CD8-positive, alpha-beta memory T cell (primary cell): ENCODE data around the gene ARHGEF18. TPM values are rescaled to one million over a fixed set of nuclear protein-coding genes. Genes with fewer than 3 reads are reported as not detected.

Source experiments
- CTCF ChIA-PET: fragments of 350-600 bp; sonication (Branson Sonifier 250); formaldehyde crosslinking; loops from one replicate; lab custom pipeline; 2021; ENCODE audit warnings: antibody characterized with exemption; lab: Charles Lee
- POLR2A ChIA-PET: fragments of 350-600 bp; sonication (Branson Sonifier 250); formaldehyde crosslinking; loops from one replicate; lab custom pipeline; 2021; ENCODE audit warnings: antibody characterized with exemption; lab: Charles Lee
- DNase-seq, 5 donors: peaks; one replicate each; pipeline versions ENCODE4 v3.0.0 to v3.0.0-alpha.2; 2020 to 2022; ENCODE audit warnings: mixed read lengths in 1 of 5
- H3K27ac ChIP-seq: one replicate; pipeline ENCODE4 v1.7.0; 2013; ENCODE audit warnings: low read depth, mild to moderate bottlenecking, low read length, moderate library complexity
- H3K27me3 ChIP-seq: 2 replicates; pipeline ENCODE4 v1.7.0; 2013; ENCODE audit warnings: low read length, mild to moderate bottlenecking; ENCODE audit not compliant: insufficient read depth, poor library complexity, severe bottlenecking
- H3K36me3 ChIP-seq: 2 replicates; pipeline ENCODE4 v1.7.0; 2013; ENCODE audit warnings: mild to moderate bottlenecking, low read length, moderate library complexity; ENCODE audit not compliant: insufficient read depth
- H3K4me1 ChIP-seq: 2 replicates; pipeline ENCODE4 v1.7.0; 2013; ENCODE audit warnings: mild to moderate bottlenecking, low read length, moderate library complexity; ENCODE audit not compliant: insufficient read depth
- H3K4me3 ChIP-seq: 2 replicates; pipeline ENCODE4 v1.7.0; 2013; ENCODE audit warnings: mild to moderate bottlenecking, low read length
- H3K9me3 ChIP-seq: 2 replicates; pipeline ENCODE4 v1.7.0; 2013; ENCODE audit warnings: mild to moderate bottlenecking, low read length
- H3K27ac Mint-ChIP-seq, 8 donors: one replicate each; pipeline ENCODE4 v1.8.0; 2020 to 2021; ENCODE audit warnings: mixed read lengths in 8 of 8, mild to moderate bottlenecking in 6 of 8, inconsistent platforms in 3 of 8, moderate library complexity in 3 of 8
- H3K27me3 Mint-ChIP-seq, 2 donors: one replicate each; pipeline ENCODE4 v1.8.0; 2020 to 2021; ENCODE audit warnings: mixed read lengths in 2 of 2, mild to moderate bottlenecking in 1 of 2, moderate library complexity in 1 of 2
- H3K36me3 Mint-ChIP-seq, 3 donors: one replicate each; pipeline ENCODE4 v1.8.0; 2020 to 2021; ENCODE audit warnings: mixed read lengths in 3 of 3, inconsistent platforms in 1 of 3, mild to moderate bottlenecking in 1 of 3
- H3K4me1 Mint-ChIP-seq, 3 donors: one replicate each; pipeline ENCODE4 v1.8.0; 2020 to 2021; ENCODE audit warnings: mixed read lengths in 3 of 3, inconsistent platforms in 1 of 3, mild to moderate bottlenecking in 1 of 3
- H3K4me3 Mint-ChIP-seq, 7 donors: one replicate each; pipeline ENCODE4 v1.8.0; 2020 to 2021; ENCODE audit warnings: mixed read lengths in 7 of 7, mild to moderate bottlenecking in 6 of 7, moderate library complexity in 4 of 7, inconsistent platforms in 2 of 7
- H3K9me3 Mint-ChIP-seq, 5 donors: one replicate each; pipeline ENCODE4 v1.8.0; 2020 to 2022; ENCODE audit warnings: mixed read lengths in 5 of 5, mild to moderate bottlenecking in 3 of 5, moderate library complexity in 2 of 5, inconsistent platforms in 1 of 5
- polyA plus RNA-seq: library from polyadenylated mRNA; unstranded; fragments of 300-500 nt; fragmentation: Illumina TruSeq; gene quantifications from one replicate; pipeline ENCODE4 v1.2.3, GENCODE V29; 2021
- total RNA-seq, 2 experiments: library from RNA; stranded (reverse); gene quantifications; one replicate each; pipeline ENCODE4 v1.2.3, GENCODE V29; 2021

The ARHGEF18 gene
- total and polyA plus RNA-seq, 3 experiments from 2014 or later, result 9.6 to 53.3 (median 51.0) TPM

- no peak overlapping the region for H3K4me3 ChIP-seq
- DNase-seq, result no peak
- POLR2A ChIA-PET, result no interaction called here
- no peaks in the 10 kb centered on the region for H3K27me3 ChIP-seq
- no peak overlapping the region for H3K4me3 Mint-ChIP-seq
- peaks cover 0 to 8% (median 2%) of the 10 kb centered on the region in 5 donors for H3K9me3 Mint-ChIP-seq
- no peaks in the 10 kb centered on the region for H3K9me3 ChIP-seq
- H3K4me1 Mint-ChIP-seq, result no peaks in the 10 kb centered on the region
- peaks cover 2 to 17% of the 10 kb centered on the region in 2 donors for H3K27me3 Mint-ChIP-seq
- no peaks in the 10 kb centered on the region for H3K36me3 ChIP-seq
- H3K4me1 ChIP-seq, result no peaks in the 10 kb centered on the region
- no peak overlapping the region for H3K27ac Mint-ChIP-seq
- peaks cover 0 to 2% (median 0%) of the 10 kb centered on the region in 3 donors for H3K36me3 Mint-ChIP-seq
- CTCF ChIA-PET, result no interaction called here
- H3K27ac ChIP-seq, result no peak overlapping the region
These were observed 30.6 kb upstream of the ARHGEF18 start for GRCh38 chr19:7318176-7318575.

GRCh38 chr19:7326105-7326877, 22.4 kb upstream of the ARHGEF18 start:
- DNase-seq, result peak in 4 of 5 donors; percentile 24 to 54 (median 32)
- H3K27me3 ChIP-seq, result no peaks in the 10 kb centered on the region
- Mint-ChIP-seq H3K9me3 (peaks cover 4 to 10% (median 8%) of the 10 kb centered on the region in 5 donors), H3K4me3 (no peak overlapping the region), H3K27ac (no peak overlapping the region), H3K27me3 (peaks cover 2 to 10% of the 10 kb centered on the region in 2 donors), H3K4me1 (no peaks in the 10 kb centered on the region), H3K36me3 (peaks cover 0 to 8% (median 0%) of the 10 kb centered on the region in 3 donors)
- H3K36me3 ChIP-seq, result no peaks in the 10 kb centered on the region
- POLR2A ChIA-PET, result no interaction called here
- CTCF ChIA-PET, result interaction anchor here (0.8 to 2.5 kb wide), 5 partner anchors 11 to 227 kb away, joined by 3 to 9 read pairs (median 5); no protein-coding TSS in a partner anchor
- H3K4me3 ChIP-seq, result no peak overlapping the region
- no peaks in the 10 kb centered on the region for H3K9me3 ChIP-seq
- no peaks in the 10 kb centered on the region for H3K4me1 ChIP-seq
- H3K27ac ChIP-seq, result no peak overlapping the region

- ChIA-PET POLR2A (no interaction called here), CTCF (interaction anchor here (0.6 to 2.1 kb wide), 4 partner anchors 12 to 1246 kb away, joined by 3 to 8 read pairs (median 4); no protein-coding TSS in a partner anchor)
- H3K4me1 Mint-ChIP-seq, result no peaks in the 10 kb centered on the region
- DNase-seq, result no peak
- H3K27ac ChIP-seq, result no peak overlapping the region
- H3K36me3 Mint-ChIP-seq, result peaks cover 0 to 8% (median 0%) of the 10 kb centered on the region in 3 donors
- no peak overlapping the region for H3K4me3 Mint-ChIP-seq
- no peaks in the 10 kb centered on the region for H3K27me3 ChIP-seq
- H3K27me3 Mint-ChIP-seq, result peaks cover 2 to 9% of the 10 kb centered on the region in 2 donors
- H3K9me3 ChIP-seq, result no peaks in the 10 kb centered on the region
- no peak overlapping the region for H3K27ac Mint-ChIP-seq
- no peak overlapping the region for H3K4me3 ChIP-seq
- peaks cover 4 to 10% (median 8%) of the 10 kb centered on the region in 5 donors for H3K9me3 Mint-ChIP-seq
- no peaks in the 10 kb centered on the region for H3K4me1 ChIP-seq
- no peaks in the 10 kb centered on the region for H3K36me3 ChIP-seq
These were observed 20.9 kb upstream of the ARHGEF18 start for GRCh38 chr19:7327802-7328201.

- Histone ChIP-seq H3K27ac (no peak overlapping the region), H3K9me3 (no peaks in the 10 kb centered on the region), H3K4me1 (no peaks in the 10 kb centered on the region), H3K4me3 (no peak overlapping the region), H3K36me3 (no peaks in the 10 kb centered on the region), H3K27me3 (no peaks in the 10 kb centered on the region)
- CTCF ChIA-PET, result interaction anchor here (0.6 to 2.7 kb wide), 6 partner anchors 12 to 1247 kb away, joined by 3 to 24 read pairs (median 3); no protein-coding TSS in a partner anchor
- Mint-ChIP-seq H3K4me1 (no peaks in the 10 kb centered on the region), H3K4me3 (no peak overlapping the region), H3K36me3 (peaks cover 0 to 8% (median 0%) of the 10 kb centered on the region in 3 donors), H3K9me3 (peaks cover 4 to 10% (median 8%) of the 10 kb centered on the region in 5 donors), H3K27me3 (peaks cover 2 to 9% of the 10 kb centered on the region in 2 donors), H3K27ac (no peak overlapping the region)
- DNase-seq, result no peak
- POLR2A ChIA-PET, result interaction anchor here (0.5 kb wide), 1 partner anchor 64 kb away, joined by 5 read pairs; no protein-coding TSS in a partner anchor
These were observed 20.1 kb upstream of the ARHGEF18 start for GRCh38 chr19:7328647-7329046.

- CTCF ChIA-PET, result no interaction called here
These were observed 17.3 kb upstream of the ARHGEF18 start for GRCh38 chr19:7331446-7331845.

GRCh38 chr19:7333198-7334118, 15.3 kb upstream of the ARHGEF18 start:
- H3K27ac ChIP-seq, result no peak overlapping the region
- no peaks in the 10 kb centered on the region for H3K9me3 Mint-ChIP-seq
- no peak overlapping the region for H3K4me3 Mint-ChIP-seq
- no peaks in the 10 kb centered on the region for H3K36me3 Mint-ChIP-seq
- no peaks in the 10 kb centered on the region for H3K36me3 ChIP-seq
- no peak overlapping the region for H3K4me3 ChIP-seq
- no peak overlapping the region for H3K27ac Mint-ChIP-seq
- peaks cover 18 to 20% (median 19%) of the 10 kb centered on the region in 3 donors for H3K4me1 Mint-ChIP-seq
- ChIA-PET POLR2A (no interaction called here), CTCF (interaction anchor here (1.5 kb wide), 1 partner anchor 21 kb away, joined by 5 read pairs; no protein-coding TSS in a partner anchor)
- H3K9me3 ChIP-seq, result no peaks in the 10 kb centered on the region
- H3K27me3 ChIP-seq, result no peaks in the 10 kb centered on the region
- peaks cover 0 to 3% of the 10 kb centered on the region in 2 donors for H3K27me3 Mint-ChIP-seq
- peaks cover 19% of the 10 kb centered on the region for H3K4me1 ChIP-seq
- DNase-seq, result no peak

More at GRCh38 chr19:7331446-7331845, 17.3 kb upstream of the ARHGEF18 start:
- Histone ChIP-seq H3K9me3 (no peaks in the 10 kb centered on the region), H3K36me3 (no peaks in the 10 kb centered on the region), H3K27me3 (no peaks in the 10 kb centered on the region), H3K4me3 (no peak overlapping the region), H3K27ac (no peak overlapping the region), H3K4me1 (no peaks in the 10 kb centered on the region)
- DNase-seq, result no peak
- Mint-ChIP-seq H3K9me3 (no peaks in the 10 kb centered on the region), H3K4me3 (no peak overlapping the region), H3K27ac (no peak overlapping the region), H3K27me3 (peaks cover 0 to 3% of the 10 kb centered on the region in 2 donors), H3K36me3 (no peaks in the 10 kb centered on the region), H3K4me1 (no peaks in the 10 kb centered on the region)
- POLR2A ChIA-PET, result no interaction called here

- Mint-ChIP-seq H3K27ac (peak overlapping the region in 1 of 8 donors; percentile 61), H3K4me3 (peak overlapping the region in 1 of 7 donors; percentile 59), H3K9me3 (no peaks in the 10 kb centered on the region), H3K36me3 (no peaks in the 10 kb centered on the region), H3K27me3 (peaks cover 0 to 3% of the 10 kb centered on the region in 2 donors), H3K4me1 (peaks cover 27 to 33% (median 30%) of the 10 kb centered on the region in 3 donors)
- Histone ChIP-seq H3K4me3 (no peak overlapping the region), H3K4me1 (peaks cover 27% of the 10 kb centered on the region), H3K36me3 (no peaks in the 10 kb centered on the region), H3K9me3 (no peaks in the 10 kb centered on the region), H3K27ac (no peak overlapping the region), H3K27me3 (no peaks in the 10 kb centered on the region)
- no peak for DNase-seq
- ChIA-PET POLR2A (no interaction called here), CTCF (interaction anchor here (0.6 to 2.1 kb wide), 6 partner anchors 9 to 1286 kb away, joined by 3 to 7 read pairs (median 4); partner anchors contain the start of gene ARHGEF18)
These were observed 12.3 kb upstream of the ARHGEF18 start for GRCh38 chr19:7336321-7336973.
